Stimulated activated CD4-positive, alpha-beta T cell treated with anti-CD3 and anti-CD28 coated beads, Interleukin-4, amount 100 ng/mL, for 1 hour (primary cell): ENCODE results near the gene CHRNA3.

Experiments
- DNase-seq: peaks from one replicate; pipeline ENCODE4 v3.0.0-alpha.2; 2020

The CHRNA3 gene

GRCh38 chr15:78620527-78621421 lies at the start of gene CHRNA3:
Gene CHRNA3, minus strand, starts transcription at chr15:78620996. Its CDS starts 202 bp downstream, at chr15:78620794.
- DNase-seq = no peak

DNA sequence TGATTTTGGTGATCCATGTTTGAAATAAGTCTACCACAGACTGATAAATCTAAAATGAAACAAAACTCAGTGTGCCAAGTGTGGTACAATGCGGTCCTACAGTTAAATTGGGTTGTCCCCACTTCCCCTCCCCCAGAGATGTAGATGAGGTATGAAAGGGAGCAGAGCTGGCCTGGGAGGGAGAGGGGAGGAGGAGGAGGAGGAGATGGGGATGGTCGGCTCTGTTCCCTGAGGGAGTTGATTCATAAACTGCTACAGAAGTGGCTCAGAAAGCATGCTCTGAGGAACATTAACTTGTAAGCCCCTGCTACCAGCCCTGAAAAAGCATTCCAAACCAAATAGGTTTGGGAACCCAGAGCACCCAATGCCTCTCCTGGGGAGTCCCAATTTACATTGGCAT lies 48.2 kb upstream of the CHRNA3 start:
- DNase-seq = no peak

DNA sequence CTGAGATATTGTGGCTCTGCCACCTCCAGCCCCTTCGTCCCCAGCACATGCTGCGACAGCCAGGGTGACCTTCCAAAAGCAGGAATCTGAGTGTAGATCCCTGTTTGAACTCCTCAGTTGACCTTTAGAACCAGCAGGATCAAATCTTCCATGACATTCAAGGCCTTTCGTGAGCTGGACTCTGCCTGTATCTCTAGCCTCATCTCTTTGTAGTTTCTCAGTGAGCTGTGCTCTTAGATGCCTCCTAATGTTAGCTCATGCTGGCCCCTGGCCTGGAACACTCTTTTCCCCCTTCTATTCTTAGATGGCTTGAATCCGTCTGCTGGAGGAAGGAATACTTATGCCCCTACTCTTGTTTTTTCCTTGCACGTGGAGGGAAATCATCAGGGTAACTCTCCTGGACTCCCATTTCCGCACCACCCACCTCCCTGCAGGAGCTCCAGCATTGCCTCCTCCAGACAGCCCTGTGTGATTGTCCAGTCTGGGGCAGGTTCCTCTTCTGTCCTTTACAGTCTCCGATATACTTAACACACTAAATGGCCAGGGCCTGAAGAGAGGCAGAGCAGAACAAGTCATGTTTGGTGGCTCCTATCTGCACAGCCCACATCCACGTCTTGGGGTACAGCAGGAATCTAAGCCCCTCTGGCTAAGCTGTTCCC lies 46.9 kb upstream of the CHRNA3 start:
- no peak for DNase-seq

- DNase-seq = no peak
Observed at GRCh38 chr15:78666010-78666409, 45.2 kb upstream of the CHRNA3 start.

DNA sequence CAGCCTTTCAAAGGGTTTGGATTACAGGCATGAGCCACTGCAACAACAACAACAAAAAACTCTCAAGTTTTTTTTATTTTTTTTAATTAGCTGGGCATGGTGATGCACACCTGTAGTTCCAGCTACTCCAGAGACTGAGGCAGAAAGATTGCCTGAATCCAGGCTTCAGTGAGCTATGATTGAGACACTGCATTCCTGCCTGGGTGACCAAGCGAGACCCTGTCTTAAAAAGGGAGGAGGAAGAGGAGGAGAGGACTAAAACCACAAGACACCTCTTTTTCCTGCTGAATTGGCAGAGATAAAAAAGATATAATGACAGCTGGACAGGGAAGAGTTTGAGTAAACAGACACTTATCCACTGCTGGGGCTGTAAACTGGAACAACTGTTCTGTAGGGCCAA lies 42.9 kb upstream of the CHRNA3 start:
- no peak for DNase-seq

DNA sequence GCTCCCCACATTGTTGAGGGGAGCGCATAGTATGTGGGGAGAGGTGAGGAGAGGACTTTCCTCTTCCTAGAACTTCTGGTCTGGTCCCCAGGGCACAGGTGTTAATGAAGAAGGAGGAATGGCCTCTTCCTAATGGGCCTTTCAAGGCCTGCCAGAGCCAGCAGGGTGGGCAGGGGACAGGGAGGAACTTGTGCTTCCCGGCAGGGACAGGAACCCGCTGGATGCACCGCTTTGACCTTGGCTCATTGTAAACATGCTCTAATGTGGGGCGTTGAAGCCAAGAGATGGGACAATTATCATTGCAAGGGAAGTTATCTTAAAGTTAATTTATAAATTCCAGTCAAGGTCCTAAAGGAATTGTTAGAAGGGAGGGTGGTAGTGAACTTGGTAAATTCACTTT lies 41.2 kb upstream of the CHRNA3 start:
- DNase-seq = no peak

GRCh38 chr15:78661001-78661400 lies 40.2 kb upstream of the CHRNA3 start:
- DNase-seq = no peak

DNA sequence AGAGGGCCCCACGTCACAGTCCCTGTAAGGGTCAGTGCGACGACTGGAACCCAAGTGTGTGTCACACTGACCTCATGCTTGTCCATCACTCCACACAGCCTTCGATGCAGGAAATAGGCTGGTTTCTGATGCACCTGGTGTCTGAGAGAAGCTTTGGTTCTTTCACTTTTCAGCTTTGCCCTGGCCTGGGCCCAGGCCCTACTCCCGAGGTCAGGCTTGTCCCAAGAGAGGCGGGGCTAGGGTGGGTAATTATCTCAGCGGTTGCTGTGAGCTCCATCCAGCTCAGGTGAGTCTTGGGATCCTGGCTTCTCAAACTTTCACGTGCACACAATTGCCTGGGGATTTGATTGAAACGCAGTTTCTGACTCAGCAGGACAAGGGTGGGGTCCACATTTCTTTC lies 39.8 kb upstream of the CHRNA3 start:
- DNase-seq = no peak

- DNase-seq = no peak
Observed at GRCh38 chr15:78658823-78659222, 38.0 kb upstream of the CHRNA3 start.

GRCh38 chr15:78654272-78654671 lies 33.5 kb upstream of the CHRNA3 start:
- DNase-seq = no peak

GRCh38 chr15:78651930-78652615 lies 31.3 kb upstream of the CHRNA3 start:
- no peak for DNase-seq

GRCh38 chr15:78651007-78651406 lies 30.2 kb upstream of the CHRNA3 start:
- DNase-seq = no peak

DNA sequence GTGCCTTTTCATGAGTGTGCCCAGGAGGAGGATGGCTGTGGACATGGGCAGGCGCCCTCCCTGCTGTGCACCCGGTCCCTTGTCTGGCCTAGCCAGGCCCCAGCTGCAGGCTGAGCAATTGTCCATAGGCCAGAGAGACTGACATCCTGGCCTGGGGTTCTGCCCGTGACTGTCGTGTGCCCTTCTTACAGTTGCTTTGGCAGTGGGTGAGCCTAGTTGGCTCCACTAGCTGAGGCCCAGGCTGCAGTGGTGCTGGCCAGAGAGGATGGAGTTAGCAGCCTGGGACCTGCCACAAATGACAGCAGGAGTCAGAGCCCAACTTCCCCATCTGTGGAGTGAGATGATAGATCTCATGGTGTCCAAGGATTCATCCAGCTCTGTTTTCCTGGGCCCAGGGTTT lies 29.2 kb upstream of the CHRNA3 start:
- no peak for DNase-seq

- no peak for DNase-seq
Observed at GRCh38 chr15:78645009-78645408, 24.2 kb upstream of the CHRNA3 start.

DNA sequence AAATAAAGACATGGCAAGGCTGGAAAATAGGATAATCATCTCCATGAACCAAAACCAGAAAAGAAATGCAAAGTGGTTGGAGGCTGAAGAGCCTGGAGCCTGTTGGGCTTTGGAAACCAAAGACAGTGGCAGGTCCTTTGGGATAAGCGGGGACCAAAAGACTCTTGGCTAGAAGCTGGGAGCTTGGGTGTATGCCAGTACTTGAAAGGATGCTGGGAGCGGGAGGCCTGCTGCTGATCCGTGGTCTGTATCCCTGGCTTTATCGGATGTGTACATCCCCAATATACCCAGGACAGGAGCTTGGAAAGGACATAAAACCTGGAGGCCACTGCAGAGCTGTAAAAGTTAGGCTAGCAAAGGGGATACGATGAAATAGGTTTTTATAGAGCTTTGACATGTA lies 21.5 kb upstream of the CHRNA3 start:
- DNase-seq = no peak

DNA sequence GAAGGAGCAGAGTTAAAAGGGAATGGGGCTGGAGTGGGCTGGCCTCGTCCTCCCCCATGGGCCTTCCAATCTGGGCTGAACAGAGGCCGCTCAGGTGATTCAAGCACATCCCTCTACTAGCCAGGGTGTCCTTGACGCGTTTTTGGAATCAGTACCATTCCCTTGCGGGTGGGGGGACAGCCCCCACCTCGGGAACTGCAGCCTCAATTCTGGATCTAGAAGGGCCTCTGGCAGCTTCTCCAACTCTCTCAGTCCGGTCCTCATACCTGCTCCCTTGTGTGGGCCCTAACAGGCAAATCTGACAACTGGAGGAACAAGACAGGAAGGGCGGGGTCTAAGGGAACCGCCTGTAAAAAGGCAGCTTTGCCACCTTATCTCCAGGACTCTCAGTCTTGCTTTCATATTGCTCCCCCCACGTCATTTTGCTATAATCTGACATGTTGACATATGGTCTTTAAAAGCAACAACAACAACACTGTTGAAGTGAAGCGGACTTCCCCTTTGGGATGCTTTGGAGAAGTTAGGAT lies 21.0 kb upstream of the CHRNA3 start:
- no peak for DNase-seq

DNA sequence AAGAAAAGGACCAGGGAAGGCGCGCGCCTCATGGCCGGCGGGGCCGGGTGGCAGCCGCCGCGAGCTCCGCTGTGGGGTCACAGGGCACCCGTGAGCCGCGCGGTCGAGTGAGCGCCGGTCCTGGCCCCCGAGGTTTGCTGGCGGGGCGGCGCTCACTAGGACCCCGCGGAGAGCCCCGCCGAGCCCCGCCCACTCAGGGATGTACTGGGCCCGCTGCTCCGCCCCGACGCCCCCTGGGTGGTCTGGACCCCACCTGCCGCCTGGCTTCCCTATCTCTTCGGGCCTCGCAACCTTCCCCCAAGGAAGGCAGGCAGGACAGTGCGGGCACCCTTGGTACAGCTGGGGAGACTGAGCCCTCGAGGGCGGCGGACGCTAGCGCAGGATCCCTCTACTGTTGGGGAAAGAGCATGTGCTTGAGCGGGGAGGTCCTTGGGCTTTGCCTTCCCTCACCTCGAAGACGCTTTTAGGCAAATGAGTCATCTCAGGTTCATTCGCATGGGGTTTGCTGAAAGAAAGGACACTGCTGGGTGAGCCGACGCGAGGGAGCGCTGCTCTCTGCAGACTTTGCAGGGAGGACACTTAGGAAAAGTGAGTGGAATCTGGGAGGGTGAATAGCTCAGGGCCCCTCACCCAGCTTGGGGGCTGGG lies 20.4 kb upstream of the CHRNA3 start, which contains the start of gene CHRNB4:
TSS of gene CHRNB4 (minus strand) at position 109 of the 647 bp plus-strand sequence. CDS start at position 32, 77 bp downstream.
- peak; percentile 26 for DNase-seq

GRCh38 chr15:78640527-78641101 lies 19.8 kb upstream of the CHRNA3 start:
- peak; percentile 6 for DNase-seq

DNA sequence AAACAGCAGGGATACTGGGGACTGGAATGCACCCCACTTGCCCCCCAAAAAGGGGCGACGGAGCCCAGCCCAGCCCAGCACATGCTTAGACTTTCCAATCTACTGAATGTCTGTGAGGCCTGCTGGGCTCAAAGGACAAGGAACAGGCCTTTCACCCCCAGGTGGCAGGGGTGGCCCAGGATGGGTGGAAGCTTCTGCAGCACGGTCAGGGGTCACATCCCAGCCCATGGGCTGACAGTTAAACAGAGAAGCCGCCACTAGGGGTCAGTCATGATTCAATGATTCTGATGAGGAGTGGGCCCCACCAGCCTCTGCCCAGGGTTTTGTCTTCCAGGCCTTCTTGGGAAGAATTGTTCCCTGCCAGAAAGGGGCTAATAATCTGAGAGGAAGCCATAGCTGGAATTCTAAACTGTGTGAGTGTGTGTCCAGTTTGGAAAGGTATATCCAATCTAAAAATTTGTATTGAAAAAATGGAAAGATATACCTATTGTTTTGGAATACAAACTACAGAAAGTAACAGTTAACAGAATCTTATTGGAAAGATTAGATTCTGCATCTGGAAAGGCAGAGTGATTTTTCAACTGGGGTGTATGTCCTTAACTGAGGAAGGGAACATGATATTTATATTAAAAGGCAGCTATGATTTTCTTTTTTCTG lies 18.0 kb upstream of the CHRNA3 start:
- peak; percentile 32 for DNase-seq

GRCh38 chr15:78637776-78638435 lies 17.1 kb upstream of the CHRNA3 start:
- no peak for DNase-seq

GRCh38 chr15:78636378-78636859 lies 15.6 kb upstream of the CHRNA3 start:
- no peak for DNase-seq
